ENCODE results near the gene FRAS1. TPM values are rescaled to one million over a fixed set of nuclear protein-coding genes. Genes with fewer than 3 reads are reported as not detected.

FRAS1 gene
- total RNA-seq, 1 donor from 2014 or later, result 163 TPM

DNA sequence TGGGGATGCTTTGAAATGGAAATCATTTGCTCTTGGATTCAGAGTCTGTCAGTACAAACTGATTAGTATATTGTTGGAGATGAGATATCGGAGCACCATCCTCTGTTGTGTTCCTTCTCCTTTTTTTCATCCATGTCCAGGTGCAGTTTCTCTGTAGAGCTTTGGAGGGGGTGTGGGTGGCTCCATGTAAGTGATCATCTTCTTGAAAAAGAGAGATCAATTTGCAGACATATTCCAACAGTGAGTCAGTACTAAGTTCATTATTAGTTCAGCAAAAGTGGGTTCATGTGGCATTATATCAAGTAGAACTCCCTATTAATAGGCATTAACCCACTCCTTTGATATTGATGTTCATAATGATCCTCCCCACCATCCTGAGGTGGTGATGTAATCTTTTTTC is 18.9 kb downstream of the FRAS1 start:
- TF ChIP-seq, protein P1, sequence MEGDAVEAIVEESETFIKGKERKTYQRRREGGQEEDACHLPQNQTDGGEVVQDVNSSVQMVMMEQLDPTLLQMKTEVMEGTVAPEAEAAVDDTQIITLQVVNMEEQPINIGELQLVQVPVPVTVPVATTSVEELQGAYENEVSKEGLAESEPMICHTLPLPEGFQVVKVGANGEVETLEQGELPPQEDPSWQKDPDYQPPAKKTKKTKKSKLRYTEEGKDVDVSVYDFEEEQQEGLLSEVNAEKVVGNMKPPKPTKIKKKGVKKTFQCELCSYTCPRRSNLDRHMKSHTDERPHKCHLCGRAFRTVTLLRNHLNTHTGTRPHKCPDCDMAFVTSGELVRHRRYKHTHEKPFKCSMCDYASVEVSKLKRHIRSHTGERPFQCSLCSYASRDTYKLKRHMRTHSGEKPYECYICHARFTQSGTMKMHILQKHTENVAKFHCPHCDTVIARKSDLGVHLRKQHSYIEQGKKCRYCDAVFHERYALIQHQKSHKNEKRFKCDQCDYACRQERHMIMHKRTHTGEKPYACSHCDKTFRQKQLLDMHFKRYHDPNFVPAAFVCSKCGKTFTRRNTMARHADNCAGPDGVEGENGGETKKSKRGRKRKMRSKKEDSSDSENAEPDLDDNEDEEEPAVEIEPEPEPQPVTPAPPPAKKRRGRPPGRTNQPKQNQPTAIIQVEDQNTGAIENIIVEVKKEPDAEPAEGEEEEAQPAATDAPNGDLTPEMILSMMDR (IDR thresholded peaks at IDR 0.05; ENCODE audit: unreplicated experiment), result no peak
- Mint-ChIP-seq H3K27ac (no peak overlapping the region), H3K4me3 (ENCODE audit: low read depth) (no peak overlapping the region), H3K36me3 (ENCODE audit: insufficient read depth) (peaks cover 12% of the 10 kb centered on the region), H3K27me3 (no peaks in the 10 kb centered on the region), H3K4me1 (ENCODE audit: low read depth) (peaks cover 28% of the 10 kb centered on the region), H3K9me3 (ENCODE audit: low read depth) (peaks cover 3% of the 10 kb centered on the region)
- no peak for DNase-seq (ENCODE audit: low spot score, unreplicated experiment)

- H3K4me3 Mint-ChIP-seq (ENCODE audit: low read depth), result no peak overlapping the region
- TF ChIP-seq, protein P1 (IDR thresholded peaks at IDR 0.05; ENCODE audit: unreplicated experiment), result no peak
- no peak for DNase-seq (ENCODE audit: low spot score, unreplicated experiment)
These were observed 21.0 kb downstream of the FRAS1 start for GRCh38 chr4:78078101-78078500.

GRCh38 chr4:78079726-78080430 is 22.8 kb downstream of the FRAS1 start:
- peak overlapping the region; percentile 73 for H3K27ac Mint-ChIP-seq
- peaks cover 3% of the 10 kb centered on the region for H3K9me3 Mint-ChIP-seq (ENCODE audit: low read depth)
- no peaks in the 10 kb centered on the region for H3K27me3 Mint-ChIP-seq
- peaks cover 18% of the 10 kb centered on the region for H3K36me3 Mint-ChIP-seq (ENCODE audit: insufficient read depth)
- peaks cover 18% of the 10 kb centered on the region for H3K4me1 Mint-ChIP-seq (ENCODE audit: low read depth)
- H3K4me3 Mint-ChIP-seq (ENCODE audit: low read depth), result no peak overlapping the region
- DNase-seq (ENCODE audit: low spot score, unreplicated experiment), result no peak
- TF ChIP-seq, protein P1 (IDR thresholded peaks at IDR 0.05; ENCODE audit: unreplicated experiment), result no peak

More at GRCh38 chr4:78078101-78078500, 21.0 kb downstream of the FRAS1 start:
- Mint-ChIP-seq H3K36me3 (ENCODE audit: insufficient read depth) (peaks cover 11% of the 10 kb centered on the region), H3K27me3 (no peaks in the 10 kb centered on the region), H3K4me1 (ENCODE audit: low read depth) (peaks cover 29% of the 10 kb centered on the region), H3K9me3 (ENCODE audit: low read depth) (peaks cover 3% of the 10 kb centered on the region), H3K27ac (no peak overlapping the region)

GRCh38 chr4:78081541-78081940 is 24.4 kb downstream of the FRAS1 start:
- Mint-ChIP-seq H3K9me3 (ENCODE audit: low read depth) (peaks cover 10% of the 10 kb centered on the region), H3K4me1 (ENCODE audit: low read depth) (peaks cover 15% of the 10 kb centered on the region), H3K27ac (peak overlapping the region; percentile 41), H3K36me3 (ENCODE audit: insufficient read depth) (peaks cover 30% of the 10 kb centered on the region), H3K4me3 (ENCODE audit: low read depth) (no peak overlapping the region), H3K27me3 (no peaks in the 10 kb centered on the region)
- TF ChIP-seq, protein P1 (IDR thresholded peaks at IDR 0.05; ENCODE audit: unreplicated experiment), result no peak
- DNase-seq (ENCODE audit: low spot score, unreplicated experiment), result no peak

DNA sequence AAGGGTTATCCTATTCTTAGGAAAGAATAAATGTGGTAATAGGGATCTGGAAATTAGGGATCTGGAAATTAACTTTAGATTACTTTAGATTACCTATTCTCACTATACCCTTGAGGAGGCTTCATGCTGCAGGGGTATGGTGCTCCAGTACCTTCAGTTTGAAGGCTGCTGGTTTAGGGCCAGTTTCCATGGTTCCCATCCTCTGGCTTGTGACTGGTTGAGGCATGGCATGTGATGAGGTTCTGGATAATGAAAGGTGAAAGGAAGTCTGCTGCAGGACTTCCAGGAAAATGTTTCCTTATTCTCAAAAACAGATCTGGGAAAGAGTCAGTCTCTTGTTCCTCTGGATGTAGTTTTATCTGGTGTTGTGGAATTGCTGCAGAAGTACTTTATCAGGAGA is 25.9 kb downstream of the FRAS1 start:
- TF ChIP-seq, protein P1 (IDR thresholded peaks at IDR 0.05; ENCODE audit: unreplicated experiment), result no peak
- H3K36me3 Mint-ChIP-seq (ENCODE audit: insufficient read depth), result peaks cover 28% of the 10 kb centered on the region
- H3K27ac Mint-ChIP-seq, result no peak overlapping the region
- H3K4me1 Mint-ChIP-seq (ENCODE audit: low read depth), result peaks cover 14% of the 10 kb centered on the region
- no peak overlapping the region for H3K4me3 Mint-ChIP-seq (ENCODE audit: low read depth)
- H3K9me3 Mint-ChIP-seq (ENCODE audit: low read depth), result peaks cover 10% of the 10 kb centered on the region
- H3K27me3 Mint-ChIP-seq, result no peaks in the 10 kb centered on the region
- no peak for DNase-seq (ENCODE audit: low spot score, unreplicated experiment)

Data from progenitor cell of endocrine pancreas (in vitro differentiated cells).